ENCODE measurements around the gene EMILIN3.

EMILIN3 gene

GRCh38 chr20:41344938-41345728 is 21.5 kb downstream of the EMILIN3 start:
- no peak for DNase-seq (ENCODE audit: low read depth)

DNA sequence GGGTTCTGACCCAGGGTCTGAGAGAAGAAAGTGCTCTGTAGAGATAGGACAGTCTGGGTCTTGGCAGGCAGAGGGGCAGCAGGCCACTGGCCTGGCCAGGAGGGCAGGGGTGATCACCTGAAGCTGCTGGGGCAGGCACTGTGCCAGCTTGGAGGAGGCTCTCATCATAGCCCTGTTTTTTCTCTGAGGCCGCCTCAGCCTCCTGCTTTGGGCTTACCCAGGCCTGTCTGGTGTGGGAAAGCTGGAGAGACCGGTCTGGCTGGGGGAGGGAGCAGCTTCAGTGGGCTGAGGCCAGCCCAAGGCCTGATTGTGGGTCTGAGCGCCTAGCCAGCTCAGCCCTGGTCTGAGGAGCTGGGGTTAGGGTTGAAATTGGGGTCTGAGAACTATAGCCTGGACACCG is 22.1 kb downstream of the EMILIN3 start:
- DNase-seq (ENCODE audit: low read depth) = no peak

DNA sequence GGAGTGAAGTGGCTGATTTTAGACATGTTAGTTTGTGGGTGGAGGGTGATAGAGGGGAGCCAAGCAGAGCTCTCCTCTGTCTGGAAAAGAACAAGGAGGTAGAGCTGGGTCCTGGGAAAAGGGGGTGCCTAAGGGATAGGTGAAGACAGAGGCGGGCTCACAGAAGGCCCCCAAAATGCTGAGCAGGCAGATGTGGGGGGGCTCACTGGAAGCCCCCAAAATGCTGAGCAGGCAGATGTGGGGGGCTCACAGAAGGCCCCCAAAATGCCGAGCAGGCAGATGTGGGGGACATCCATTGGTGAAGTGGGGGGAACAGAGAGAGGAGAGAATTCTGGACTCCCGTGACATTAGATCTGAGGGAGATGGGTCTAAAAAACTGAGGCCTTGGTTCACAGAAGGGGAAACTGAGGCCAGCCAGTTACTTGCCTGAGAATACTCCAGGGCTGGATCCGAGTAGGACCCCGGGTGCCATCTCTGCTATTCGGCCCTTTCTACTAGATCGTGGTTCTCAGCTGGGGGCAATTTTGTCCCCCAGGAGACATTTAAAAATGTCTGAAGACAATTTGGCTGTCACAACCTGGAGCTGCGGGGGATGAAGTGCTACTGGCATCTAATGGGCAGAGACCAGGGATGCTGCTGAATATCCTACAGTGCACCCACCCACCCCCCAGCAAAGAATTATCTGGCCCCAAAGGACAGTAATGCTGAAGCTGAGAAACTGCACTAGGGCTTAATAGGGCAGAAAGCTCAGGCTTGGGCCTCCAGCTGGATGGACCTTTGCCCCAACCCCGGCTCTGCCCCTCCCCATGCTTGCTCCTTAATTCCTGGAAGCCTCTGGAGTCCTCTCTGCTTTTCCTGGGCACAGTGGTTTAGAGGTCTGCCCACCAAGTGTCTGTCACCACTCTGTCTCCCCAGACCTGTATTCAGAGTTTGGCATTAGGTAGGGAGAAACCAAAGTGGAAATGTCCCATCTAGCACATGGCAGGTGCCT is 23.8 kb downstream of the EMILIN3 start:
- no peak for DNase-seq (ENCODE audit: low read depth)

DNA sequence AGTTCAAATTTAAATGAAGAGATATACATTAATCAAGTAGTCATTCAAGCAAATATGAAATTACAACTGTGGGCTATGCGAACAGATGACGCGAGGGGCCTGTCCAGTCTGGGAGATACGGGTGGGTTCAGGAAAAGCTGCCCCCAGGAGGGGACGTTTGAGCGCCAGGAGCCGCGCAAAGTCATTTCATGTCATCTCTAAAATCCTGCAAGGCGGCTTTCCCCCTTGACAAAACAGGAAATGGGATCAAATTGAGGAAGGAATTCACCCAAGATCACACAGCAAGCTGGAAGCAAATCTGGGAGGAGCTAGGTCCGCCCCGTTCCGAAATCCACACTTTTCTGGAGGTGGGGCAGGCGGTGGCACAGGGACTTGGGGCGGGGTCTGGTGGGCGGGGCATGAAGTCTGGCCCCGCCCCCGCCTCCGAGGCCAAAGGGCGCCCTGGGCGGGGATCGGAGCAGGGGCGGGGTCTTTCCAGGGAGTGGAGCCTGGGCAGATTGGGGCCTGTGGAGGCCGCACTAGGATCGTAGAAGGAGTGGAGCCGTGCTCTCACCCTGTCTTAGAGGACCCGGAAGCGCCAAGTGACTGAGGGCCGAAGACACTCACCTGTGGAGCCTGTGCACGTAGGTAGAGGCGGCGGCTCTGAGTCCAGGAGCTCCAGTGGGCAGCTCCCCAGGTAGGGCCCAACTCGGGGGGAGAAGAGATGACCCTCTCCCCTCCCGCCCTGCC is 26.1 kb downstream of the EMILIN3 start, which contains the start of gene LPIN3:
Gene LPIN3 (plus strand): TSS at position 495 of the 729 bp plus-strand sequence. CDS start 4,983 bp downstream, outside the sequence.
- peak; percentile 93 for DNase-seq (ENCODE audit: low read depth)

DNA sequence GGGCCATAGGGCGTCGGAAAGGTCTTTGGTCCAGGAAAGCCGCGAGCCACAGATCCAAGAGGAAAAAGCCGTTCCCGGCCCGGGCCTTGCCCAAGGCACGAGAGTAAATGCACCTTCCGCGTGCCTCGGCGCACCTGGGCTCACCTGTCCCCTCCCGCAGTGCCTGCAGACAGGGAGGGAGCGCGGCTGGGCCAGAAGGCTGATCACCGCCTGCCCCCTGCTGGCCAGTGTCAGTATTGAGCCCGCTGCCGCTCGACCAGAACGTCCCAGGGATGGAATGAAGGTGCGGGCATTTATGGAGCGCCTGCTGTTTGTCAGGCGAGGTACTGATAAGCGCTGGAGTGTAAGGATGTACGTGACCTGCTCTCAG is 26.7 kb downstream of the EMILIN3 start:
- peak; percentile 40 for DNase-seq (ENCODE audit: low read depth)

- no peak for DNase-seq (ENCODE audit: low read depth)
Observed at GRCh38 chr20:41336711-41337492, 29.7 kb downstream of the EMILIN3 start.

GRCh38 chr20:41335591-41335990 is 31.0 kb downstream of the EMILIN3 start:
- DNase-seq (ENCODE audit: low read depth) = no peak

DNA sequence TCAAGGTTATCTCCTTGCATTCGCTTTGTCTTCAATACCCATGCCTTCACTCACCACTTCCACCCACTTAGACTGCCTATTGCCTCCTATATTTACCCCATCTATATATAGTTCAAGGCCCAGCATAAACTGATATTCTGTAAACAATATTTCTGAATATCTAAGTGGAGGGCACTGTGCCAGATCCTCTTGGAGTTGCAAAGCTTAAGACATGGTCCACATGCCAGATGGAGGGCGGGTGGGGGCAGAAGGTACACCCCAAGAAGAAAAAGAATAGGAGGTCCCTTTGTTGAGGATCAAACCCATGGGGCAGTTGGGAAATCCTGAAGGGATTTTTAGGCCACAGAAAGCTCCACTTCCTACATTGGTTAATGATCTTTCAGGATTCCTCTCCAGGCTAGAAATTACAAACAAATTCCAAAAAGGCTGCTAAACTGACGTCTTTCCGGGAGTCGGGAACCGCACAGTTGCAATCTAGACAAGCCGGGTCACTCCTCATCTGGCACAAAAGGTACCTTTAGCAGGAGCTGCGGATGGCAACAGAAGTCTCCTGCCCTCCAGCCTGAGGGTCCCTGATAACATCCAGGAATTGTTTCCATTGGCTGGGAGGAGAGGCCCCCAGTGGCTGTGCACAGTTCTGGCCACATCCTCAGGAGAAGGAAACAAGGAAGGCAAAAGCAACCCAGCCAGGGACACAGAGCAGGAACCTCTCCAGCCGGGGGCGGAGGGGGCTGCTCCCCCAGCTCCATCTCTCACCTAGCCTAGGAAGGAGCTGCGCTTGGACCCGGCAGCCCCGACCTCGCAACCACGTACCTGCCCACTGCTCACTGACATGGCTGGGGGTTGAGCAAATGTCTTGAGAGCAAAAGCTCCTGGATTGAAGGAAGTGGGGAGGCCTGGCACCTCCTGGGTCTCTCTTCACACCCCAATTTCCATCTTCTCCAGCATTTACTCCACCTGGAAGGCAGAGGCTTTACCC is 31.9 kb downstream of the EMILIN3 start:
- DNase-seq (ENCODE audit: low read depth) = peak; percentile 60

GRCh38 chr20:41334036-41334435 is 32.6 kb downstream of the EMILIN3 start:
- no peak for DNase-seq (ENCODE audit: low read depth)

GRCh38 chr20:41331731-41332130 is 34.9 kb downstream of the EMILIN3 start:
- no peak for DNase-seq (ENCODE audit: low read depth)

DNA sequence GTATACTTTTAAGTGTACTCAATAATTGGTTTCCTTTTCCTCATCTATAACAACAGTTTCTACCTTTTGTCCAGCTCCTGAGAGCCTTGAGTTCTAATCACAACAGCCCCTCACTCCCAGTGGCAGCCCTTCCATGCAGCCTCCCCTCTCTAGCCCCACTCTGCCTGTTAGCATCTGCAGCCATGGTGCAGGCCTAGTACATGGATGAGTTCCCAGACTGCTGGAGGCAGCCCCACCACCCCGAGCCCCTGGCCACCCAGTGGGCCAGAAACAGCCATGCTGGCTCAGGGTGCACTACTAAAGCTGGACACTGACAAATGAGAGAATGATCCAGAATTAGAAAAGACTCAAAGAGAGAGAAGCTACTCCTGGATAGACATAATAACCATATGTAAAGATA is 35.7 kb downstream of the EMILIN3 start:
- DNase-seq (ENCODE audit: low read depth) = no peak

DNA sequence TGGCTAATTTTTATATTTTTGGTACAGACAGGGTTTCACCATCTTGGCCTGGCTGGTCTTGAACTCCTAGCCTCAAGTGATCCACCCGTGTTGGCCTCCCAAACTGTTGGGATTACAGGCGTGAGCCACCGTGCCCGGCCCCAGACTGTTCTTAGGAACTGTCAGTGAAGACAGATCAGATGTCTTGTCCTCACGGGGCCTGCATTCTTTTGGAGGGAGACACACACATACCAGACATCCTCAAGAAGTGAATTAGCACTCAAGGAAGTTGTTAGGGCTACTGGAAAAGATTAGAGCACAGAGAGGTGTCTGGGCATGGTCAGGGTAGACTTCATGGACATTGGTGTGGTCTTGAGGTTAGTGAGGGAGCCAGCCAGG is 36.3 kb downstream of the EMILIN3 start:
- DNase-seq (ENCODE audit: low read depth) = peak; percentile 42

- DNase-seq (ENCODE audit: low read depth) = peak; percentile 97
Observed at GRCh38 chr20:41329435-41330342, 36.9 kb downstream of the EMILIN3 start.

DNA sequence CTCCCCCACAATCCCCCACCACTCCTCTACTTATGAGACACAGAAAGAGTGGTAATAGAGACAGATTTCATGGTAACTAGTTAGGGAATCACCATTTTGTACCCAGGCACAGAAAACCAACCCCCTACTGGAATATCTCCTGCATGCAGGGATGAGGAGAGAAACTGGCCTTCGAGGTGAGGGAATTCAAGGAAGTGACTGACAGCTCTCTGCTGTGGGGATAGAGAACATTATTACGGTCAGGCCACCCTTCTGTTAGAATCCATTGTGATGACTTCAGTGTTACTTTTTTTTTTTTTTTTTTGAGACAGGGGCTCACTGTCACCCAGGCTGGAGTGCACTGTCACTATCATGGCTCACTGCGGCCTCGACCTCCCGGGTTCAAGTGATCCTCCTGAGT is 39.4 kb downstream of the EMILIN3 start:
- no peak for DNase-seq (ENCODE audit: low read depth)

GRCh38 chr20:41320976-41321375 is 45.6 kb downstream of the EMILIN3 start:
- DNase-seq (ENCODE audit: low read depth) = no peak

GRCh38 chr20:41320441-41320840 is 46.2 kb downstream of the EMILIN3 start:
- no peak for DNase-seq (ENCODE audit: low read depth)

DNA sequence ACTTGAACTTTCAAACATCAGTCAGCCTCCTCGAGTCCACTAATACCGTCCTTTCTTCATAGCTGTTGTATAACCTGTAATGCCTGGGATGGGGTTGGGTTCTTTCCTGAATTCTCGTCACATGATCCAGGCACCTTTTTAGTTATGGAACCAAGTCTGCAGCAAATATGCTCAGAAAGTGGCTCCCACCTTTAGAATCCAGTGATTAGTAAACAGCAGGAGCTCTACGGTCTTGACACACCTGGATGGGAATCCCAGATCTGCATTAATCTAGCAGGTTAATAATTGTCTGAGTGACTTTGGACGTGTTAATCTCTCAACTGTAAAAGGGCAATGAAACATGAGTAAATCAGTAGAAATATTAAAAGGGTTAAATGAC is 48.4 kb downstream of the EMILIN3 start:
- no peak for DNase-seq (ENCODE audit: low read depth)

GRCh38 chr20:41317546-41318270 is 48.9 kb downstream of the EMILIN3 start, which contains the start of gene ZHX3:
Gene ZHX3, minus strand, starts transcription at chr20:41317731. Its CDS starts 112,815 bp downstream, at chr20:41204916.
- peak; percentile 97 for DNase-seq (ENCODE audit: low read depth)

Data from fibroblast of gingiva (primary cell).